ENCODE measurements around the gene CHST8.
"Not testable (repeated sequence)": the region's sequence is repeated elsewhere in the genome, so short reads cannot be mapped to it uniquely, and the experiment has no call there.

CHST8 gene, protein sequence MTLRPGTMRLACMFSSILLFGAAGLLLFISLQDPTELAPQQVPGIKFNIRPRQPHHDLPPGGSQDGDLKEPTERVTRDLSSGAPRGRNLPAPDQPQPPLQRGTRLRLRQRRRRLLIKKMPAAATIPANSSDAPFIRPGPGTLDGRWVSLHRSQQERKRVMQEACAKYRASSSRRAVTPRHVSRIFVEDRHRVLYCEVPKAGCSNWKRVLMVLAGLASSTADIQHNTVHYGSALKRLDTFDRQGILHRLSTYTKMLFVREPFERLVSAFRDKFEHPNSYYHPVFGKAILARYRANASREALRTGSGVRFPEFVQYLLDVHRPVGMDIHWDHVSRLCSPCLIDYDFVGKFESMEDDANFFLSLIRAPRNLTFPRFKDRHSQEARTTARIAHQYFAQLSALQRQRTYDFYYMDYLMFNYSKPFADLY

DNA sequence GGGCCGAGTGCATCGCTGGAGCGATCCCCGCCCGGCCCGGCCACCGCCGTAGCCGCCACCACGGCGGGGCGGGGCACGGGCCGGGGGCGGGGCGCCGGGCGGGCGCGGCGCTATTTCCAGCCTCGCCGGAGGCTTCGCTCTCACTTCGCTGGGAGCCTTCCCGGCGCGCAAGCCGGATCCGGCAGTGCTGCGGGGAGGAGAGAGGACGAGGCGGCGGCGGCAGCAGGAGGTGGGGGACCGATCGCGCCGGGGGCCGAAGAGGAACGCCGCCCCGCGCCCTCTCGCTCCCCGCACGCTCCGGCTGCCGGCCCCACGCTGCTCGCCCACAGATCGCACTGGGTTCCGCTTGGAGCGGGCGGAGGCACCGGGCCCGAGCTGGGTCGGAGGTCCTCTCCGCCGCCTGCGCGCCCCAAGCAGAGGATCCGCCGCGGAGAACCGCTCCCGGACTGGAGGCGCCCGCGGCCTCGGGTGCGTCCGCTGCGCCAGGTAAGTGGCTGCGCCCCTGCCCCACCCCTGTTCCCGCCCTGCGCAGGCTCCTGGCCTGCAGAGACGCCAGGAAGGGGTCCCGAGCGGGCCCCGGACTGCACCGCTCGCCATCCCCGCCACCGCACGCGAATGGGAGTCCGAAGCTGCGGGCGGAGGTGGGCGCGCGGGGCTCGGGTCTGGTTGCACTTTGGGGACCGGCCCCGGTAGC lies at the start of gene CHST8:
Gene CHST8, plus strand, starts transcription at position 143 of the 694 bp plus-strand sequence. CDS start 67,309 bp downstream, outside the sequence.
- DNase-seq, result no peak

DNA sequence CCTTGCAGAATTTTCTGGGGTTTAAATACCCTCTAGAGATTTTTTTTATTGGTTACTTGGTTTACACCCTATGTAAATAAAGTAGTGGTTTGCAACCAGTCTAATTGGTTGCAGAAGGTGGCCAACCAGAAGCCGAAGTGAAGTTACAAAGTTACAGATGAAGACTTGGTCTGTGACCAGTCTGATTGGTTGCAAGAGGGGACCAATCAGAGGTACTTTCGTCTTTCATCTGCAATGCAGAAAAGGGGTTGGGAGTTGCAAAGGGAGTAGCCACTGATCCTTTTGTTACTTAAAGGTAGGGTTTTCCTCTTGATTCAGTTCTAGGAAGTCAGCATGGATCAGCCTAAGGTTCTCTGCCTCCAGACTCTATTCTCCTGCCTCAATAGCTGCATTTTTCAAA lies 48.8 kb upstream of the CHST8 start:
- no peak for DNase-seq

DNA sequence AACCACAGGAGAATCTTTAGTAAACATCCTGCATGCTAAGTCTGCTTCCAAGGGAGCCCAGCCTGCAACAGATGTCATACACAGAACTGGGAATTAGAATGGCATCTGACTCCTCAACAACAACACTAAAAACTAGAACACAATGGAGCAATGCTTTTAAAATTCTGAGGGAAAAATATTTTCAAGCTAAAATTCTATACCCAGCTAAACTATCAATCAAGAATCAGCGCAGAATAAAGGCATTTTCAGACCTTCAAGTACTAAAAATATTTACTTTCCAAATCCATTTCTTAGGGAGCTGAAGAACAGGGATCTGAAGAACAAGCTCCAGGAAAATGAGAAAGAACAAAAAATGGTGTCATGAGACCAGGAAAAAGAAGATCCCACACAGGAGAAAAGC lies 46.9 kb upstream of the CHST8 start:
- no peak for DNase-seq

DNA sequence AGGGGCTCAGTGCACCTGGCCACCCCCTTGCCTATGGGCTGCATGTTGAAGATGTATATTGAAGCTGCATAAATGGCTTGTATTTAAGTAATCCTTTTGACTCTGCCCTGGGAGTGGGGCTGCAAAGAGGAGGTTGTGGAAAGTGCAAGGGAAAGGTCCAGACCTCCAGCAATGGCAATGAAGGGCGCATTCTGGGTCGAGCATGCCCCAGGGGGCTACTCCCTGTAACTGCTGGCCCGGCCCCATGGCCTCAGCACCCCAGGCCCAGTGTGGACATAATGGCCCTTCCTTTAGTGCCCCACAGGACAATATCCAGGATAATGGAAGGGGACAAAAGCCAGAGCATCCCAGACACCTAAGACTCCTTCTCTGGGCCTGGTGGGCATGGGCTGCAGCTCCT lies 43.1 kb upstream of the CHST8 start:
- DNase-seq, result no peak

DNA sequence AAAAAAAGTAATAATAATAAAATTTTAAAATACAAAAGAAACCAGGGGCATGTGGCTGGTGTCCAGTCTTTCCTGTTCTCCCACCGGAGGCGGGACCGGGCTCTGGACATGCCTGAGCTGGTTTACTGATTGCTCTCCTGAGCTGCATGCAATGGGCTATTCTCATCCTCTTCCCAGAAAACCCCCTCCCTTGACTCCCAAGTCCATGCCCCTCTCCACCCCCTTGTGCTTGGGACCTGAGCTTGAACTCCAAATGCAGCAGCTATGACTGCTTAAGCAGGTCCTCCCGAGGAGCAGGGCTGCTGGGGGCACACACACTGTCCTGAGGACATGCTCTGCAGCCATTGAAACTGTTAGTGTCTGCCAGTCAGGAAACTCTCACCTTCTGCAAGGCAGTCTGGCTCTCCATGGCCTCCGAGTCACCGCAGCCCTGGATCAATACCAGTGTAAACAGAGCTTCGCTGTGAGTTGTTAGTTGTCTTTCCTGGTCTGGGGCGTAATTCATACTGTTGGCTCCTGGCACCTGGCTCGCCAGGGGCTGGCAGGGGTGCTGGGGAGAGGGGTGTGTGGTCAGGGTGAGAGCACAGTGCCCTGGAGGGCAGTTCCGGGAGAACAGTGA lies 41.6 kb upstream of the CHST8 start:
- no peak for DNase-seq

DNA sequence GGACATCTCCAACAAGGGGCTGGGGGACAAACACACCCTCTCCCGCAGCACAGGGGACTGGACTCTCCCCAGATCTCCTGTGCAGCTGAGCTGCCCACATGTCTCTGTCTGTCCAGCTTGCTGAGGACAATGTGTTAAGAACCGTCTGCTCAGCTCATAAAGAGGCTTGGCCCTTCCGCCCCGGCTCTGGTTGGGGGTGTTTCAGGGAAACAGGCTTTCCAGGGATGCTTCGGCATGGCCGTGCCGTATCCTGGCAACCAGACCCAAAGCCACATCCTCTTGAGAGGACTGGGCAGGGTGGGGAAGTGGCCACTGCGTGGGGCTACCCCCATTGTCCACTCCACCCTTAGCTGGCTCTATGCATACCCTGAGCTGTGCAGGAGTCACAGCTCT lies 41.1 kb upstream of the CHST8 start:
- DNase-seq, result no peak

DNA sequence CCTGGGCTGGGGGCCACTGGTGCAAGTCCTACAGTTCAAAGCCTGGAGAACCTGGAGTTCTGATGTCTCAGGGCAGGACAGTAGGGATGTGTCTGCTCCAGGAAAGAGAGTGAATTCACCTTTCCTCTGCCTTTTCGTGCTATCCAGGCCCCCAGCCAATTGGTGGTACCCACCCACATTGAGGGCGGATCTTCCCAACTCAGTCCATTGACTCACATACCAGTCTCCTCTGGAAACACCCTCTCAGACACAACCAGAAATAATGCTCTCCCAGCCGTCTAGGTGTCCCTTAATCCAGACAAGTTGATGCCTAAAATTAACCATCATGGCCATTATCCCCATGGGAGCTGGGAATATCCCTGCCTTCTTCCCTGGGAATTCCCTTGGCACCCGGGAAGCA lies 38.8 kb upstream of the CHST8 start:
- no peak for DNase-seq

DNA sequence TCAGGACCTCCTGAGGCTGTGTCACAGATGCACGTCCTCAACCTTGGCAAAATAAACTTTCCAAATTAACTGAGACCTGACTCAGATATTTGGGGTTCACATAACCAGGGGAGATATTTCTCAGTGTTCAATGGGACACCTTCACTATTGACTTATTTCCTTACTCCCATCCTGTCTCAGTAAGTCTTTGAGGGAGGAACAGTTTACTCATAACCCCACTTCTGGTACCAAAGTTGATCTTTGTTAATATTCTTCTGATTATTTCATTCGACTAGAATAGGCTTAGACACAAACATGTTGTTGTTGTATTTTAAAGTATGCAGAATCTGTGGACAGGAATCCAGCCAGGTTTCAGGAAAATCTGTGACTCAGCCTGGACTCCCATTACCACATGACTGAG lies 34.6 kb upstream of the CHST8 start:
- no peak for DNase-seq

DNA sequence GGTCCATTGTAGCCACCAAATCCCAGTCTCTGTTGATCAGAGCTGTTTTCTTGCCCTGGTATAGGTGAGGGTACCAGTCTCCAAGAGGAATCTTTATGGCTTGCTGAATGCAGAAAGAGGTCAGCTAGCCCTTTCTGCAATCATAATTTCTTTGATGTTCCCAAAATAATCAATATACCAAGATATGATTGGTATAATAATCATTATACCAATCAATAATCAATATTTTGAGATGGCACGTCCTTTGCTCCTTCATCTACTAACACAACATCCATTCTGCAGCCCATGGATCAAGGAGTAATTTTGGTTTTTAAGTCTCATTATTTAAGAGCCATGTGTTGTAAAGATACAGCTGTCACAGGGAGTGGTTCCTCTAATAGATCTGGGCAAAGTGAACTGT lies 31.5 kb upstream of the CHST8 start:
- no peak for DNase-seq

DNA sequence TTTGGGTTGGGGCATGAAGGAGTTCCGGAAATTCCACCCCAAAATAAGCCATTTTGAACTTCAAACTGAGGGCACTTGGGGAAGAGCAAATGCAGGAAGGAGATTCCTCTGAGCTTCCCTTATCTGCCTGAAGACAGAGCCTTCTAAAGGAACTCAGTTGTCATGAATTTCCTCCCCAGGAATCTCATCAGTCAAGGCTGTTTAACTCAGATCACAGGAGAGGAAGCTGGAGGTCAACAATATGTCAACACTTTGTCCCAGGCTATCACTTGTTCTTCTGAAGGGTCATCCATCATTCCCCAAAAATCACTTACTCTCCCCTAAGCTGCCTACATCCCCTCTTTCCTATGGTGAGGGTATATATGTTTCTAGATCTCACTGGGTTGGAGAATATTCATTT lies 26.0 kb upstream of the CHST8 start:
- DNase-seq, result no peak

DNA sequence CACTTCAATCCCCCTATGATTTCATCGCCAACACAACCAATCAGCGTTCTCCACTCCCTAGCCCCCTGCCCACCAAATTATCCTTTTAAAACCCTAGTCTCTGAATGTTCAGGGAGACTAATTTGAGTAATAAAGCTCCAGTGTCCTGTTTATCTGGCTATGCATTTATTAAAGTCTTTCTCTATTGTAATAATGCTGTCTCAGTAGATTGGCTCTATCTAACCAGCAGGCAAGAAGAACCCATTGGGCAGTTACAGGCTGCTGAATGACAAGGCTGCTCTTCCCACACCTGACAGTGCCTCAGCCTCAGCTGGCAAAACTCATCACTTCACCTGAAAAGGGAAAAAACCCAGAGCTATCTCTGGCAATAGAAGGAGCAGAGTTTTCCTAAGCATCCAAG lies 20.2 kb upstream of the CHST8 start:
- no peak for DNase-seq

DNA sequence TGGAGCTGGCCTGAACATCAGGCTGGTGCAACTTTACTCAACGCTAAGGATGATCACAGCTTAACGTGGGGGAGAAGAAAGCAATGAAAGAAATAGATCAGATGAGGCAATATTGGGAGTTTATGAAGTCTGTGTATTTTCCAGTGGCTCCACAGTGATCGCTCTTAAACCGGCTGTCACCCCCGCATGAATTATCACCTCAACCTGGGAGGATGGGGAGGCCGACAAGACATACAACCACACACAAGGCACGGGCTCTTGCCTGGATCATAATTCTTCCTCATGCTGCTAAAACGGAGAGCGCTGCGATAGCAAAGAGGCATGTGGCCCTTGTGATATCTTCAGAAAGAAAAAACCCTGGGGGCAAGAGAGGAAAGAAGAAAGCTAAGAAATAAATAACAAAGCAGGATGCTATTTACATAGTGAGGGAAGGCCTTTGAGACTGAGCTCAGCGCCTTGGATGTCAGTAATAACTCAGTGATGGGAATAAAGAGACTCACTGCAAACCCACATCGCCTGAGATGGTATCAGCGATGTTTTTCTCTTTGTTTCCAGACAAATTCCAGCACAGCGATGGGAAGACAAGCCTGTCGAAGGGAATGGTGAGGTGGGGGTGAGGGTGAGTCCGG lies 19.1 kb upstream of the CHST8 start:
- DNase-seq, result no peak

DNA sequence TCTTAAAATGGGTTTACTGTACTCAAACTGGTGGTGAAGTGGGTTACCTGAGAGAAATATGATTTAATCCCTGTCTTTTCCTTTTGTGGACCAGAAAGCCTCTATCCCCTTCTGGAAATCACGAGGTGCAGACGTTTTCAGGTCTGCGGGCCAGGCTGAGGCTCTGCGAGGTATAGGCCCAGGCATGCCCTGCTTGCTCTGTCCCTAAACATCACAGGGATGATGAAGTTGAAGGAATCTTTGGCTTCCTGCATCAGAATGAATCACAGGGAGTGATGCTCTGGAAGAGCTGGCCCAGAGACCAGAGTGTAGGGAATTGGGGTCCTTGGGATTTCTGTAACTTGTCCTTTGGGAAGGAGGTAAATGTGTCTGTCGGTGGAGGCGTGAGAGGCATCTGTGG lies 18.4 kb upstream of the CHST8 start:
- DNase-seq, result no peak

DNA sequence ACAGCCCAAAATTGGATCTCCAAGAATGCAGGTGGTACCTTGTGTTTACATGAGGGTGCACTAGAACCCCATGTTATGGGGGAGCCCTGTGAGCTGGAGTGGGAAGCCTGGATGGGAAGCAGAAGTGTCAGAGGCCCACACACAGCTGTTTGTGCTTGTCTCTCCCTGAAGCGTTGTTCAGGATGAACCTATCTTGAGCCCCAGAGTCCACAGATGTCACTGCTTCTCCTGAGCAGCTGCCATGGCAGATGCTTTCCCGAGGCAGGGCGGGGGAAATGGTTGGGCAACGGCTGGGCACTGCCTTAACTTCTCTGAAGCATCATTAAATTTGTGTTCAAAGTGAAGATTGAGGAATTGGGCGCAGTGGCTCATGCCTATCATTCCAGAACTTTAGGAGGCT lies 17.1 kb upstream of the CHST8 start:
- DNase-seq, result no peak

DNA sequence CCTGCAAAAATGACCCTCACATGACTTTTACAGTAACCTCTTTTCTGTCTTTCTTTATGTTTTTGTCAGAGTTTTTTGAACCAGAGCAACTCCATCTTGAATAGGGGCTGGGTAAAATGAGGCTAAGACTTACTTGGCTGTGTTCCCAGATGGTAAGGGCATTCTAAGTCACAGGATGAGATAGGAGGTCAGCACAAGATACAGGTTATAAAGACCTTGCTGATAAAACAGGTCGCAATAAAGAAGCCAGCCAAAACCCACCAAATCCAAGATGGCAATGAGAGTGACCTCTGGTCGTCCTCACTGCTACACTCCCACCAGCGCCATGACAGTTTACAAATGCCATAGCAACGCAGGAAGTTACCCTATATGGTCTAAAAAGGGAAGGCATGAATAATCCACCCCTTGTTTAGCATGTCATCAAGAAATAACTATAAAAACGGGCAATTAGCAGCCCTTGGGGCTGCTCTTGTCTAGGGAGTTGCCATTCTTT lies 15.9 kb upstream of the CHST8 start:
- not testable (repeated sequence) for DNase-seq

DNA sequence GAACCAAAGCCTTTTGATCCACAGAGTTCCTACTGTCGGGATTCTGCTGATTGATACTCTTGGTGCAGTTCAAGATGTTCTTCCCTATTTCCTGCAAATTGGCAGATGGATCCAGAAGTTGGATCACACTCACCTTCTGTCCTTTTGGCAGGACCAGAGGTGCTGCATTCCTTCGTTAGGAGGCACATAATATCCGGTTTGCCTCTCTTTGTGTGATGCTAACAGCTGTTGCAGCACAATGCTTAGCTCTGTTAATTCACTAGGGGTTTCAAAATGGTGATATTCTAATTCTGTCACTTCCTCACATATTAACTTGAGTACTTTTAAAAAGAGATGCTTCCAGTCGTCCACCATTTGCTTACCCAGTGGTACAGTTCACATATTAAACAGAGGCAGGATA lies 15.2 kb upstream of the CHST8 start:
- no peak for DNase-seq

DNA sequence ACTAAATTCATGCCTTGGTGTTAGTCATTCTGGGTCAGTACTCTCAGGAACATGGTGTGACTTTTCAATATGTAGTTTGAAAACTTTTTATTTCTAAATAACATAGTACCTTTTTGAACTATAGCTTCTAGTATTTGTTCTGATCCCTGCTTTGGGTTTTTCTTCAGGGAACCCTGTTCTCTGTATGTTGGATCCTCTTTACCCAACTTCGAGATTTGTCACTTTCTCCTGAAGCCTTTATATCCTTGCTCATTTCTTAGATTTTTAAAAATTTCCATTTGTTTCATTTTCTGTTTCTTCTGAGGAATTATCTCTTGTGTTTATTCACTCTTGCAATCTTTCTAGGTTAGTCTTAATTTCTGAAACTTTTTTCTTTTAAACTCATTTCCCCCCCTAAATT lies 12.4 kb upstream of the CHST8 start:
- DNase-seq, result no peak

DNA sequence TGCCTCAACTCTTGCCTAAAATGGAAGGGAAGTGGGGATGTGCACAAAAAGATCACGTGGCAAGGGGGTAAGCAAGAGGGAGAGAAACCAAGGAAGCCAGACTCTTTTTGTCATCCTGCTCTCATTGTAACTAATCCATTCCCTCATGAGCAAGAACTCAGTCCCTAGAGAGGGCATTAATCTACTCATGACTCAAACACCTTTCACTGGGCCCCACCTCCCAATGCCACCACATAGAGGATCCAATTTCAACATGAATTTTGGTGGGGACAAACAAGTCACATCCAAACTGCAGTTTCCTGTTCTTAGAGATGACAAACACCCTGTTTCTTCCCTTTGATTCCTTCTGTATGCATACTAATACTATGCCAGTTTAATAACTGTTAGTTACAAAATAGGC lies 11.2 kb upstream of the CHST8 start:
- DNase-seq, result no peak

DNA sequence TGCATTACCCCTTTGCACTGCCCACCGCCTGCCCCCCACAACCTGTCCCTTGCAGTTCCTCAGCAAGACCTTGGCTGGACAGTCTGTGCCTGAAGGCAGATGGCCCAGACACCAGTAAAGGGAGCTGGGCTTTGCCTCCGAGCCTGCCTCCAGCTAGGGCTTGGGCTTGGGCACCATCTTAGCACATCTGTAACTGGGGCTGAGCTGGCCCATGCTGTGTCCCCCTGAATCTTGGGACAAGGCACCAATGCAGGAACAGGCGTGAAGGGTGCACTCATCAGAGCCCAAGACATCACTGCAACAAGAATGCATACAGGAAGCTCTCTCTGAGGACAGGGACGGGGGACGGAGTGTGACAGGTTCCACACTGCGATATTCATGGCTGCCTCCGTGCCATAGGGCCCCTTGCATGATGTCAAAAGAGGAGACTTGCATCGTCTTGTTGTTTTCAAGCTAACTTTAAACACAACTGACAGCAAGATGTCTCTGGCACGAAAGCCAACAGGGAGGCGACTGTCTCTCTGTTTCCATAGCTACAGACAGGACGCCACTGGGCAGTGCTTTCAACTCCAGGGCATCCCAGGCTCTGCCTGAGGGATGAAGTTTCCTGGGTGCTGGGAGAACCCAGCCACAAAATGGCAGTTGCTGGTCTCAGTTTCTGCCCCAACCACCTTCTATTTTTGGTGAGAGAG lies 8.7 kb upstream of the CHST8 start:
- no peak for DNase-seq

DNA sequence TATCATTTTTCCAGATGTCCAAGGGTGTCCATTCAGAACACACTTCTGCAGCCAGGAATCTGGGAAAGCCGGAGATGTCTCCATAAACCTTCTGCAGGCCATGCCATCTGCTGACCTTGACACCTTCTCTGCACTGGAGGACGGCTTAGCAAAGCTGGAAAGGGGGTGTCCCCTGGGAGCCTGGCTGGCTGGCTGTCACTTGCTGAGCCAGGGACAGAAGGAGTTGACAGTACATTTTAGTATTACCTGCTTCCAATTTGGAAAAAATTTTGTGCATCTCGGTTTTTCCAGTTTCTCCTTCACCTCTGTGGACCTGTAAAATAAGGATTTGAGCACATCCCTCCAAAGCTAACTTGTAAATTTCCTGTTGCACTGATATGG lies 8.1 kb upstream of the CHST8 start:
- DNase-seq, result no peak

DNA sequence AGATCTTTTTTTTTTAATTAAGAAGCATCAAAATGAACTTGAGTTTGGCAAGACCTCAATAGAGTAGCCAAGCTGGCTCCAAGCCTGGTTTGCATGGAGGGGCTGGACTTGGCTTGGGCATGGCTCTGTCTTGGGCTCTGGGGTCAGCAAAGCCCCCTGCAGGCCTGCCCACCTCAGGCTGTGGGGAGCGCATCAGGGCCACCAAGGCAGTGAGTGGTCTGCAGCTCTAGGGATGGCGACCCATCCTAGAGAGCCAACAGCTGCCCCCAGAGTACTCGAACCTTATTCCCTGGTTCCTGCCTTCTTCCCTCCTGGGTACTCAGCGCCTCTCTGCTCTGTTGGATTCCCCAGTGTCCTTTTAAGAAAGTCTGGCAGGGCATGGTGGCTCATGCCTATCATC lies 5.4 kb upstream of the CHST8 start:
- no peak for DNase-seq

DNA sequence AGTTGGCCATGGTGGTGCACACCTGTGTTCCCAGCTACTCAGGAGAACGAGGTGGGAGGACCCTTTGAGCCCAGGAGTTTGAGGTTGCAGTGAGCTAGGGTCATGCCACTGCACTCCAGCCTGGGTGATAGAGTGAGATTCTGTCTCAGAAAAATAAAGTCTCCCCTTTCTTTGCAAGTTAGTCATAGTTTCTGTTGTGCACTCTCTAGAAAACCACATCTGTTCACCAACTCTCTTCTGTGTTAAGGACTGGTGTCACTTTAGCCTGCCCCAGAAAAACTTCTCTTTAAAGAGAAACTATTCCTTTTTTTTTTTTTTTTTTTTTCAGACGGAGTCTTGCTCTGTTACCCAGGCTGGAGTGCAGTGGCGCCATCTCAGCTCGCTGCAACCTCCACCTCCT lies 4.9 kb upstream of the CHST8 start:
- DNase-seq, result no peak

DNA sequence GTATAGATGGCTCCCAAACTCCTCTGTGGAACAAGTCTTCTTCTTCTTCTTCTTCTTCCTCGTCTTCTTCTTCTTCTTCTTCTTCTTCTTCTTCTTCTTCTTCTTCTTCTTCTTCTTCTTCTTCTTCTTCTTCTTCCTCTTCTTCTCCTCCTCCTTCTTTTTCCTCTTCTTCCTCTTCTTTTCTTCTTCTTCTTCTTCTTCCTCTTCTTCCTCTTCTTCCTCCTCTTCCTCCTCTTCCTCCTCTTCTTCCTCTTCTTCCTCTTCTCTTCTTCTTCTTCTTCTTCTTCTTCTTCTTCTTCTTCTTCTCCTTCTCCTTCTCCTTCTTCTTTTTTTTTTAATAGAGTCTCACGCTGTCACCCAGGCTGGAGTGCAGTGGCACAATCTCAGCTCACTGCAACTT lies 3.4 kb upstream of the CHST8 start:
- DNase-seq, result not testable (repeated sequence)
